GM18519 (cell line): Measurements from ENCODE around the gene EGFR.
A peak's percentile ranks its signal among the peaks of the same experiment; 100 is the strongest.

ENCODE experiments used
- ATAC-seq: cut with Tn5 transposase; IDR thresholded peaks from one replicate; pipeline ENCODE4 v1.9.1; 2021; ENCODE audit warnings: mild to moderate bottlenecking, moderate library complexity; ENCODE audit not compliant: unreplicated experiment, low FRiP score

EGFR gene

GRCh38 chr7:55235801-55236200 is 217.0 kb downstream of the EGFR start:
- ATAC-seq = no peak

- ATAC-seq = no peak
Measured at GRCh38 chr7:55236476-55236875, 217.7 kb downstream of the EGFR start.

- no peak for ATAC-seq
Measured at GRCh38 chr7:55237156-55237893, 218.5 kb downstream of the EGFR start.

- ATAC-seq = no peak
Measured at GRCh38 chr7:55239406-55239805, 220.6 kb downstream of the EGFR start.

GRCh38 chr7:55240418-55241142 is 221.8 kb downstream of the EGFR start:
- ATAC-seq = no peak

- no peak for ATAC-seq
Measured at GRCh38 chr7:55241958-55242357, 223.1 kb downstream of the EGFR start.

GRCh38 chr7:55242613-55243012 is 223.8 kb downstream of the EGFR start:
- ATAC-seq = no peak

- no peak for ATAC-seq
Measured at GRCh38 chr7:55244006-55244745, 225.4 kb downstream of the EGFR start.

GRCh38 chr7:55245271-55245723 is 226.5 kb downstream of the EGFR start:
- ATAC-seq = no peak

- no peak for ATAC-seq
Measured at GRCh38 chr7:55246171-55246570, 227.4 kb downstream of the EGFR start.

GRCh38 chr7:55247428-55247827 is 228.6 kb downstream of the EGFR start:
- ATAC-seq = no peak

GRCh38 chr7:55248526-55248925 is 229.7 kb downstream of the EGFR start:
- no peak for ATAC-seq

- no peak for ATAC-seq
Measured at GRCh38 chr7:55249332-55249731, 230.5 kb downstream of the EGFR start.

GRCh38 chr7:55250313-55250712 is 231.5 kb downstream of the EGFR start:
- ATAC-seq = no peak

- ATAC-seq = no peak
Measured at GRCh38 chr7:55251313-55251712, 232.5 kb downstream of the EGFR start.

- no peak for ATAC-seq
Measured at GRCh38 chr7:55251911-55252310, 233.1 kb downstream of the EGFR start.

GRCh38 chr7:55252386-55252785 is 233.6 kb downstream of the EGFR start:
- ATAC-seq = no peak

GRCh38 chr7:55253188-55253587 is 234.4 kb downstream of the EGFR start:
- no peak for ATAC-seq

- ATAC-seq = no peak
Measured at GRCh38 chr7:55254242-55254595, 235.4 kb downstream of the EGFR start.

- peak; percentile 52 for ATAC-seq
Measured at GRCh38 chr7:55254596-55255495, 236.0 kb downstream of the EGFR start.
